ENCODE results near the gene RFX2. TPM values are rescaled to one million over a fixed set of nuclear protein-coding genes. Genes with fewer than 3 reads are reported as not detected.

The RFX2 gene
- polyA plus RNA-seq, 2 of the 4 experiments (the other 2 are of a cell fraction): 3.7 to 3.9 TPM

- Histone ChIP-seq H3K4me2 (no peak overlapping the region), H3K27ac (no peak overlapping the region), H3K4me1 (peaks cover 30% of the 10 kb centered on the region; the same call in 2 of the 3 replicates), H3K9me3 (no peaks in the 10 kb centered on the region), H3K4me3 (no peak overlapping the region)
- 100% methylated on average over 3 of the region's 3 CpGs for WGBS (ENCODE audit: missing lambda C conversion rate)
- ChIA-PET CTCF (interaction anchor here (0.5 to 3.0 kb wide), 4 partner anchors 11 to 152 kb away, joined by 3 to 17 read pairs (median 4); no protein-coding TSS in a partner anchor), POLR2A (no interaction called here)
- DNase-seq (ENCODE audit: low read depth in 1 of 2, low spot score in 1 of 2) (no peak), FAIRE-seq (no peak), ATAC-seq (no peak)
- TF ChIP-seq ESRRA (IDR thresholded peaks at IDR 0.05; ENCODE audit: borderline replicate concordance, low read length) (no peak), ZNF302 (CRISPR knock-in tag; IDR thresholded peaks at IDR 0.05) (no peak), MYC (IDR thresholded peaks at IDR 0.05; ENCODE audit: borderline replicate concordance, low read length) (no peak), MAFK (IDR thresholded peaks at IDR 0.05; ENCODE audit: partially characterized antibody) (peak; percentile 6), BHLHE40 (IDR thresholded peaks at IDR 0.05; ENCODE audit: low read depth, low read length) (no peak)
Measured at GRCh38 chr19:5956323-5956722, 154.0 kb downstream of the RFX2 start.

- H3K9me3 ChIP-seq: no peaks in the 10 kb centered on the region
- no peak for FAIRE-seq
- peaks cover 30% of the 10 kb centered on the region; the same call in 2 of the 3 replicates for H3K4me1 ChIP-seq
- WGBS (ENCODE audit: missing lambda C conversion rate): 86% methylated on average over 3 of the region's 3 CpGs
- no peak overlapping the region for H3K4me2 ChIP-seq
- DNase-seq (ENCODE audit: low read depth in 1 of 2, low spot score in 1 of 2): no peak
- no peak overlapping the region for H3K4me3 ChIP-seq
- CTCF ChIA-PET: interaction anchor here (0.5 to 3.0 kb wide), 3 partner anchors 12 to 151 kb away, joined by 3 to 17 read pairs (median 5); no protein-coding TSS in a partner anchor
- POLR2A ChIA-PET: no interaction called here
- no peak overlapping the region for H3K27ac ChIP-seq
- TF ChIP-seq HEYL (CRISPR knock-in tag; IDR thresholded peaks at IDR 0.05) (no peak), BCL3 (IDR thresholded peaks at IDR 0.05) (no peak), FOSL2 (IDR thresholded peaks at IDR 0.05) (no peak), FOSL2 (CRISPR knock-in tag; IDR thresholded peaks at IDR 0.05) (no peak), CBX2 (IDR thresholded peaks at IDR 0.05; ENCODE audit: borderline replicate concordance, low read depth) (no peak), CHD2 (IDR thresholded peaks at IDR 0.05; ENCODE audit: low read length, partially characterized antibody) (no peak), POLR2AphosphoS2 (conservative IDR thresholded peaks at IDR 0.05; ENCODE audit: low read length) (no peak), REST (IDR thresholded peaks at IDR 0.05) (no peak), SREBF2 (IDR thresholded peaks at IDR 0.05) (no peak), HES2 (IDR thresholded peaks at IDR 0.05) (no peak), TP53 (CRISPR knock-in tag; IDR thresholded peaks at IDR 0.05) (no peak), HOXB5 (CRISPR knock-in tag; IDR thresholded peaks at IDR 0.05) (no peak), CHD4 (IDR thresholded peaks at IDR 0.05; ENCODE audit: borderline replicate concordance) (no peak), ZNF302 (CRISPR knock-in tag; IDR thresholded peaks at IDR 0.05) (no peak), HOXB13 (CRISPR knock-in tag; IDR thresholded peaks at IDR 0.05; ENCODE audit: low read depth) (no peak), RCOR1 (IDR thresholded peaks at IDR 0.05; ENCODE audit: low read depth, low read length) (no peak), EP300 (IDR thresholded peaks at IDR 0.05) (no peak), ELK1 (IDR thresholded peaks at IDR 0.05; ENCODE audit: low read depth, low read length) (no peak)
- ATAC-seq: no peak
Measured at GRCh38 chr19:5955636-5955935, 154.7 kb downstream of the RFX2 start.
